ENCODE measurements around the gene CCNL1. TPM values are rescaled to one million over a fixed set of nuclear protein-coding genes. Genes with fewer than 3 reads are reported as not detected.

Gene CCNL1
- total and polyA plus RNA-seq, 8 donors: 30.2 to 149 (median 43.5) TPM

DNA sequence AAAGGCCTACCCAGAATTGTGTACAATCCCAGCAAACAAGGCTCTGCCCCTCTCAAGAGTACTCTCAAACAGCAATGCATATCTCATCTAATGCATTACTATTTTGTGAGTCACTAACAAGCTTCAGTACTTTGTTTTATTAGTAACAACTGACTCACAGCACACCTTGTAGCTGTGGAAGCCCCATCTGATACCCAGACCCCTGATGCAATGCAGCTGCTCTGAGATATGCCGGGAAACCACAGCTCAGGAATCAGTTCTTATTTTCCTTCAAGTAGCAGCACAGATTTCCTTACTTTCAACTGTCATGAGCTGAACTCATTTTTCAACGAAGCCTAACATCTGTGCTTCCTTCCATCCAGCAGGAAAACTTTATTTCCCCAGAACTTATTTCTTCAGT is 37.8 kb downstream of the CCNL1 start:
- 33 to 40% methylated on average over 2 of the region's 2 CpGs for whole genome bisulfite sequencing, 2 donors
- intact Hi-C loops (cut with DNase I): no loop called here
- DNase-seq: no peak
- Histone ChIP-seq H3K4me1 (peaks cover 42 to 54% (median 51%) of the 10 kb centered on the region in 3 donors), H3K36me3 (no peaks in the 10 kb centered on the region), H3K27ac (peak overlapping the region in 2 of 4 donors; percentile 2 to 86), H3K27me3 (no peaks in the 10 kb centered on the region), H3K9me3 (no peaks in the 10 kb centered on the region), H3K4me3 (no peak overlapping the region)
- ATAC-seq: peak in 3 of 4 donors; percentile 2 to 27 (median 7)
- TF ChIP-seq, protein P1, sequence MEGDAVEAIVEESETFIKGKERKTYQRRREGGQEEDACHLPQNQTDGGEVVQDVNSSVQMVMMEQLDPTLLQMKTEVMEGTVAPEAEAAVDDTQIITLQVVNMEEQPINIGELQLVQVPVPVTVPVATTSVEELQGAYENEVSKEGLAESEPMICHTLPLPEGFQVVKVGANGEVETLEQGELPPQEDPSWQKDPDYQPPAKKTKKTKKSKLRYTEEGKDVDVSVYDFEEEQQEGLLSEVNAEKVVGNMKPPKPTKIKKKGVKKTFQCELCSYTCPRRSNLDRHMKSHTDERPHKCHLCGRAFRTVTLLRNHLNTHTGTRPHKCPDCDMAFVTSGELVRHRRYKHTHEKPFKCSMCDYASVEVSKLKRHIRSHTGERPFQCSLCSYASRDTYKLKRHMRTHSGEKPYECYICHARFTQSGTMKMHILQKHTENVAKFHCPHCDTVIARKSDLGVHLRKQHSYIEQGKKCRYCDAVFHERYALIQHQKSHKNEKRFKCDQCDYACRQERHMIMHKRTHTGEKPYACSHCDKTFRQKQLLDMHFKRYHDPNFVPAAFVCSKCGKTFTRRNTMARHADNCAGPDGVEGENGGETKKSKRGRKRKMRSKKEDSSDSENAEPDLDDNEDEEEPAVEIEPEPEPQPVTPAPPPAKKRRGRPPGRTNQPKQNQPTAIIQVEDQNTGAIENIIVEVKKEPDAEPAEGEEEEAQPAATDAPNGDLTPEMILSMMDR (IDR thresholded peaks at IDR 0.05): no peak
- FAIRE-seq: no peak

DNA sequence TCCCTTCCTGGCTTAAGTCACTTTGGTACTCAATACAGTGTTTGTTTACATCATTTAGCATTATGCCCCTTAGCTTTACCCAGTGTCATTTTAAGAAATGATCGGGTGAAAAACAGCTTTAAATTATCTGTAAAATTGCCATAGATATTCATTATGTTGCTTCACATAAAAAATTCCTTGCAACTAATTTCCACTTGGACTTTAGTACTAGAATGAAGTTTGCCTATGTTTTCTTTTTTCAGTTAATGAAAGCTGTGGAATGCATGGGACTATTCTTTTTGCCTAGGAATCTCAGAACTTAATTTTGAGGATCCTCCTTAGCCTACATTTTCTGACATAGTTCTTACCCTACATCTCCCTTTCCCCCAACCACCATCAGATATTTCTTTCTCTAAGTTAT is 38.4 kb downstream of the CCNL1 start:
- H3K4me1 ChIP-seq: peaks cover 36 to 50% (median 45%) of the 10 kb centered on the region in 3 donors
- DNase-seq (no peak), ATAC-seq (no peak), FAIRE-seq (no peak)
- 43 to 51% methylated on average over 1 of the region's 1 CpG for WGBS, 2 donors
- intact Hi-C loops (cut with DNase I): no loop called here
- TF ChIP-seq, protein P1 (IDR thresholded peaks at IDR 0.05): no peak
- H3K27ac ChIP-seq: peak overlapping the region in 2 of 4 donors; percentile 2 to 86
- H3K36me3 ChIP-seq: no peaks in the 10 kb centered on the region
- no peak overlapping the region for H3K4me3 ChIP-seq
- H3K9me3 ChIP-seq: no peaks in the 10 kb centered on the region
- H3K27me3 ChIP-seq: no peaks in the 10 kb centered on the region

DNA sequence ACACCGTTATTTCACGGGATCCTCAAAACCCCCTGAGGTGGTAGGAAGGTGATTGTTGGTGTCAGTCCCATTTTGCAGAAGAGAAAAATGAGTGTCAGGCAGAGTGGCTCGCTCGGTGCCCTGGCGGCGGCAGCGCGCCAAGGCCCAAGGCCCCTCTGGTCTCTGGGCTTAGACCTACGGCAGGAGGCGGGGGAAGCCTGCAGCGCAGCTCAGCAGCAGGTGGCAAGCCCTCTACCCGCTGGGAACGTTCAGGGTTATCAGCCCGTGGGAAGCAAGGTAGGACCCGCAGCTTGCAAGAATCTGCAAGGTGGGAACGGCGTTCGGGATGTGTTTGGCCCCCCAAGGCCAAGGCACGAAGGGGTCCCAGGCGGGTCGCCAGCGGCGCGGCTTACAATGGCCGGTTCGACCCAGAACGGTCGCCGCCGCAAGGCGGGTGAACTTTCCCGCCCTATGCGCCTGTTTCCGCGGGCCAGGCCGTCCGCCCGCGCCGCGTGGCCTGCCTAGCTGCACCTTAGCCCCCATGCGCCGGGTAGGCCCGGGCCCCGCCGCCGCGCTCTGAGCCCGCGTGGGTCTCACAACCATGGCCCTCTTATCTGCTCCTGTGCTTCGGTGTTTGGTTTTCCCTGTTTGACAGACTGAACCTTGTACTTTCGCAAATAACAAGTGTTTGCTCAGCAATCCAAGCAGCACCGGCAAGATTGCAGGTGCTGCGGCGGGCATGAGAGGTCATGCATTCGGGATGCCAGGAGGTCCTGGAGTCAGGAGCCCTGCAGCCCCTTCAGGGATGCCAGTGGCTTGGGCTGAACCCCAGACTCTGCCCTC is 39.7 kb downstream of the CCNL1 start:
- no peak for FAIRE-seq
- peaks cover 29 to 37% (median 37%) of the 10 kb centered on the region in 3 donors for H3K4me1 ChIP-seq

DNA sequence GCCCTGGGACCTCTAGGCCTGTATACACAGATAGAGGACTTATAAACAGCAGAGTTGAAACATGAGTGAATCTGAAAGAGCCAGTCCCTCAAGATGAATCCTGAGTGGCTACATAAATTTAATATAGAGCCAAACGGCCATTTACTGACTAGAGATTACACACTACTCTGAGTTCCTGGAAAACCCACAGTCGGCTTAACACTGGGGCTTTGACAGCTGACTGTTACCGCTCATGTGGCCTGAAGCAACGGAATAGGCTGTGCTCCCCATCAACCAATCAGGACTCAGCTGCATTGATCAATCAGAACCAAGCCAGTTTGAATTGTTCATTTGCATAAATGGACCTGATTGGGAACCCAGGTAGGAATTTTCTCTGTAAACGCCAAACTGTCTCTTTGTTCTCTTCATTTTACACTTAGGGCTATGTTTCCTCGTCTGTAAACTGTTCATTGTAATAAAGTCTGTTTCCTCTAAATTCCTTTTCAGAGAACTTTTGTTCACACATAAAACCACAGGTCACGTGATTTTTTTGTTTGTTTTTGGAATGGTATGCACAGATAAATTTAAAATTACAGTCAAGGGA is 40.5 kb downstream of the CCNL1 start:
- peak overlapping the region in 2 of 4 donors; percentile 24 to 38 for H3K4me3 ChIP-seq
- DNase-seq (peak in 4 of 6 donors; percentile 42 to 67 (median 62)), ATAC-seq (peak; percentile 71 to 79 (median 74)), FAIRE-seq (peak; percentile 26)
- intact Hi-C loops (cut with DNase I): no loop called here
- H3K4me1 ChIP-seq: peaks cover 23 to 37% (median 35%) of the 10 kb centered on the region in 3 donors
- no peaks in the 10 kb centered on the region for H3K36me3 ChIP-seq
- no peaks in the 10 kb centered on the region for H3K9me3 ChIP-seq
- H3K27ac ChIP-seq: peak overlapping the region; percentile 85 to 91 (median 86)
- 31 to 34% methylated on average over 7 of the region's 7 CpGs for WGBS, 2 donors
- H3K27me3 ChIP-seq: no peaks in the 10 kb centered on the region
- TF ChIP-seq, protein P1 (IDR thresholded peaks at IDR 0.05): no peak

More for the DNA sequence above, 39.7 kb downstream of the CCNL1 start:
- ATAC-seq: peak; percentile 85 to 93 (median 88)
- H3K27me3 ChIP-seq: no peaks in the 10 kb centered on the region
- intact Hi-C loops (cut with DNase I): no loop called here
- 20 to 25% methylated on average over 56 of the region's 56 CpGs for WGBS, 2 donors
- no peaks in the 10 kb centered on the region for H3K9me3 ChIP-seq
- no peaks in the 10 kb centered on the region for H3K36me3 ChIP-seq
- TF ChIP-seq, protein P1 (IDR thresholded peaks at IDR 0.05): no peak
- peak overlapping the region; percentile 85 to 91 (median 86) for H3K27ac ChIP-seq
- H3K4me3 ChIP-seq: peak overlapping the region in 3 of 4 donors; percentile 2 to 38 (median 24)
- DNase-seq: peak; percentile 72 to 82 (median 78)
